Measurements from ENCODE around the gene IGF1. TPM values are rescaled to one million over a fixed set of nuclear protein-coding genes. Genes with fewer than 3 reads are reported as not detected.

Gene IGF1
- total RNA-seq, 6 experiments from 2014 or later, result 0.34 to 0.81 (median 0.51) TPM; not detected in 2

DNA sequence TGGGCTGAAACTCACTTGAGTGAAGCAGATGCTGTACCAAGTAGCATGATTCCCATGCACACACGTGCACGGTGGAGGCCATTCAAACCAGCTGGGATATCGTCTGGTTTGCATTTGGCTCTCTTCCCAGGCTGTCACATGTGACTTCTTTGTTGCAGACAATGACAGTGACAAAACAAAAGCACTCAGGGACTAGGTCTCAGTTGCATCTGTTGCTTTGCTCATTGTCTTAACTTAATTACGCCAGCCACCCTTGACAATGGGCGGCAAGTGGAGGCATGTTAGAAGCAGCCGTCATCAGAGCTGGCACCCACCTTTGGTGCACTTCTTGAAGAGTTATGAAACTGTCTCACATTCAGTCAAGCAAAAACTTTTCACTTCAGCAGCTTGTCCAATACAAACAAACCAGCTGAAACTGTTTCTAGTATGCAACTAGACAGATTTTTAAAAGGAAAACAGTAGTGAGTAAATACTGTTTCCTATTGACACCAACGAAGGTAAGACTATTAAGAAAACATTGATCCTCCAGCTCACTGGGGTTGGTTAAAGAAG, 74.3 kb downstream of the IGF1 start:
- DNase-seq, result no peak
- Mint-ChIP-seq H3K4me3 (no peak overlapping the region), H3K27me3 (ENCODE audit: insufficient read depth) (no peaks in the 10 kb centered on the region), H3K4me1 (ENCODE audit: low read depth) (peaks cover 29% of the 10 kb centered on the region), H3K27ac (no peak overlapping the region), H3K36me3 (ENCODE audit: low read depth) (no peaks in the 10 kb centered on the region), H3K9me3 (no peaks in the 10 kb centered on the region)
- TF ChIP-seq, protein P1, sequence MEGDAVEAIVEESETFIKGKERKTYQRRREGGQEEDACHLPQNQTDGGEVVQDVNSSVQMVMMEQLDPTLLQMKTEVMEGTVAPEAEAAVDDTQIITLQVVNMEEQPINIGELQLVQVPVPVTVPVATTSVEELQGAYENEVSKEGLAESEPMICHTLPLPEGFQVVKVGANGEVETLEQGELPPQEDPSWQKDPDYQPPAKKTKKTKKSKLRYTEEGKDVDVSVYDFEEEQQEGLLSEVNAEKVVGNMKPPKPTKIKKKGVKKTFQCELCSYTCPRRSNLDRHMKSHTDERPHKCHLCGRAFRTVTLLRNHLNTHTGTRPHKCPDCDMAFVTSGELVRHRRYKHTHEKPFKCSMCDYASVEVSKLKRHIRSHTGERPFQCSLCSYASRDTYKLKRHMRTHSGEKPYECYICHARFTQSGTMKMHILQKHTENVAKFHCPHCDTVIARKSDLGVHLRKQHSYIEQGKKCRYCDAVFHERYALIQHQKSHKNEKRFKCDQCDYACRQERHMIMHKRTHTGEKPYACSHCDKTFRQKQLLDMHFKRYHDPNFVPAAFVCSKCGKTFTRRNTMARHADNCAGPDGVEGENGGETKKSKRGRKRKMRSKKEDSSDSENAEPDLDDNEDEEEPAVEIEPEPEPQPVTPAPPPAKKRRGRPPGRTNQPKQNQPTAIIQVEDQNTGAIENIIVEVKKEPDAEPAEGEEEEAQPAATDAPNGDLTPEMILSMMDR (IDR thresholded peaks at IDR 0.05), result no peak

DNA sequence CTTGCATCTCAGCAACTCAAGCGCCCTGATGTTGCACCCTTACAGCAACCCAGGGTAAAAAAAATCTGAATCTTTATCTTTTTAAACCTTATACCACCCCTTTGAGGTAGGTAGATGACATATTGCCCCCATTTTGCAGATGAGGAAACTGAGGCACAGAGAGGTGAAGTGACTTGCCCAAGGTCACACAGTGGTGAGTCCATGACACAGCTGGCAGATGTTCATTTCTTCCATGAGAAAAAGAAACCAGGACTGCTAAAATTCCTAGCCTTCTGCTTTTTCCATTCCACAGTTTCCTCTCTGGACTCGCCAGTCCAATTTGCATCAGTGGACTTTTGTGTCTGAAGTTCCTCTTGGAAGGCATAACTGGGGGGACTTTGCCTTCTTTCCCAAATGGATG, 79.3 kb downstream of the IGF1 start:
- no peaks in the 10 kb centered on the region for H3K4me1 Mint-ChIP-seq (ENCODE audit: low read depth)
- no peak overlapping the region for H3K4me3 Mint-ChIP-seq

DNA sequence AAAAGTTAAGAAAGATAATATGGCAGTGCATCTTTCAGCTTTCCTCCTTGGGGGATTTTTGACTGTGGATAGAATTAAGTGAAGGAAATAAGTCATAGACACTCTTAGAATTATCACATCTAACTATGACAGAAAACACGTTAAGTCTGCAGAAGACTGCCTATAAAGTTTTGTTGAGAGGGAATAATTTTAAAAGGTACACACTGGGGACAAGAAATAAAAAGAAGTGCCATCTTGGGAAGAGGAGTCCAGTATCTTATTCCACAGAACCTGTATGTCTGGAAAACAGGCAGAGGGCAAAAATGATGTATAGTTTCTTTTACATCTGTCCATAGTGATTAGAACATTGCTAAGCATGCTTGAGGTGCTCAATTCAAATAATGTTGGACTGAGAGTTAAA, 80.7 kb downstream of the IGF1 start:
- no peaks in the 10 kb centered on the region for H3K27me3 Mint-ChIP-seq (ENCODE audit: insufficient read depth)
- H3K4me1 Mint-ChIP-seq (ENCODE audit: low read depth), result no peaks in the 10 kb centered on the region
- H3K4me3 Mint-ChIP-seq, result no peak overlapping the region
- no peaks in the 10 kb centered on the region for H3K36me3 Mint-ChIP-seq (ENCODE audit: low read depth)
- H3K9me3 Mint-ChIP-seq, result no peaks in the 10 kb centered on the region
- TF ChIP-seq, protein P1 (IDR thresholded peaks at IDR 0.05), result no peak
- DNase-seq, result no peak
- H3K27ac Mint-ChIP-seq, result no peak overlapping the region

More for the DNA sequence above, 79.3 kb downstream of the IGF1 start:
- Mint-ChIP-seq H3K9me3 (no peaks in the 10 kb centered on the region), H3K27ac (no peak overlapping the region), H3K36me3 (ENCODE audit: low read depth) (no peaks in the 10 kb centered on the region), H3K27me3 (ENCODE audit: insufficient read depth) (no peaks in the 10 kb centered on the region)
- TF ChIP-seq, protein P1 (IDR thresholded peaks at IDR 0.05), result no peak
- no peak for DNase-seq

DNA sequence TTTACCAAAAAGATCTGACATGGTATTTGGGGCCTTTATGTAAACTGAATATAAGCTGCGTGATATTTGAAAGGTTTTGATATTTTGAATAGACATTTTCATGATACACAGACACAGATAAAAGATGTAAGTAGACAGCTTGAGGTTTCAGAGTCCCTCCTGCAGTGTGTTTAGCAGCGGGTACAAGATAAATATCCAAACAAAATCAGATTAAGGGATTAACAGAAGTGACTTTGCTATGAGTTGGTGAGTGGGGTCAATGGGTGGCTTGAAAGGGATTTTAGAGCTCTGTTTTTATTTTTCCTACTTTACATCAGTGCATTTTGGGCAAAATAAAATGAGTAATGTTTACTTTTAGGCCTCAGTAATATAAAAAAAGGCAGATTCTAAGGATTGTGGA, 84.1 kb downstream of the IGF1 start:
- no peak for DNase-seq
- no peaks in the 10 kb centered on the region for H3K9me3 Mint-ChIP-seq
- H3K27ac Mint-ChIP-seq, result no peak overlapping the region
- H3K4me3 Mint-ChIP-seq, result no peak overlapping the region
- H3K36me3 Mint-ChIP-seq (ENCODE audit: low read depth), result no peaks in the 10 kb centered on the region
- H3K4me1 Mint-ChIP-seq (ENCODE audit: low read depth), result no peaks in the 10 kb centered on the region
- TF ChIP-seq, protein P1 (IDR thresholded peaks at IDR 0.05), result no peak
- no peaks in the 10 kb centered on the region; the same call in 1 of the 2 replicates for H3K27me3 Mint-ChIP-seq (ENCODE audit: insufficient read depth)

DNA sequence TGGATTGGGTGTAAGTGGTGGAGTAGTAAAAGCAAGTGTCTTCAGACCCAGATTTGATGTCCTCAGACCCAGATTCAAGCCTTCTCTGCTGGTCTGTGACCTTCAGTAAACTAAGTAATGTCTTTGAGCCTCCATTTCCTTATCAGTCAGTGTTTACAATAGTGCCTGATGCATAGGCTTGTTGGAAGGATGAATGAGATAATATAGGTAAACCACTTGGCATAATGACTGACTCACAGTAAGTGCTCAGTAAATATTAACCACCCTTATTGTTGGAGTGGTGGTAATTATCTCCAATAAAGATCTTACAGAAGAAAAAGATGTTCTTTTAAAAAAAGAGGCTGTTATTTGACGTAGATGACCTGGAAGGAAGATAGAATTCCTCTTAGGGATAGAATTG, 86.2 kb downstream of the IGF1 start:
- Mint-ChIP-seq H3K4me3 (no peak overlapping the region), H3K9me3 (no peaks in the 10 kb centered on the region), H3K4me1 (ENCODE audit: low read depth) (no peaks in the 10 kb centered on the region), H3K36me3 (ENCODE audit: low read depth) (no peaks in the 10 kb centered on the region), H3K27me3 (ENCODE audit: insufficient read depth) (no peaks in the 10 kb centered on the region; the same call in 1 of the 2 replicates), H3K27ac (no peak overlapping the region)
- TF ChIP-seq, protein P1 (IDR thresholded peaks at IDR 0.05), result no peak
- no peak for DNase-seq

DNA sequence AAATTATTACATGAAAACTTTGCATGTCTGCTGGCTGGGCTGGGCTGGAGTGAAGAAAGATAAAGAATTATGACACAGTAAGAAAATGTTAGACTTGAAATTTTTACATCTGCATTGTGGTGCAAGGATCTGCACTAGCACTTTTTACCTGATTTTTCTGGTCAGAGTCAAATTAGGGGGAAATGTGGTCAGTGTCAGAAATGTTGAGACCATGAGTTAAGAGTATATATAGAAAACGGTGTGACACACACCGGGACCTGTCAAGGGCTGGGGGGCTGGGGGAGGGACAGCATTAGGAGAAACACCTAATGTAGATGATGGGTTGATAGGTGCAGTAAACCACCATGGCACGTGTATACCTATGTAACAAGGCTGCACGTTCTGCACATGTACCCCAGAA, 90.3 kb downstream of the IGF1 start:
- Mint-ChIP-seq H3K27me3 (ENCODE audit: insufficient read depth) (no peaks in the 10 kb centered on the region; the same call in 1 of the 2 replicates), H3K9me3 (no peaks in the 10 kb centered on the region), H3K27ac (no peak overlapping the region), H3K4me1 (ENCODE audit: low read depth) (no peaks in the 10 kb centered on the region), H3K4me3 (no peak overlapping the region), H3K36me3 (ENCODE audit: low read depth) (no peaks in the 10 kb centered on the region)
- DNase-seq, result no peak
- TF ChIP-seq, protein P1 (IDR thresholded peaks at IDR 0.05), result no peak

Data from HFFc6 (cell line).